T-cell (primary cell): ENCODE results near the gene RAF1. TPM values are rescaled to one million over a fixed set of nuclear protein-coding genes. Genes with fewer than 3 reads are reported as not detected.

ENCODE experiments used
- ATAC-seq, 4 experiments: fragments of 200-7000 bp in 3 of 4; fragments of 150-1000 bp in 1 of 4; cut with Tn5 transposase; replicated peaks in 1 of 4; 1 replicate in 3 of 4; 2 replicates in 1 of 4; pipeline ENCODE4 v1.10.0; 2021; ENCODE audit warnings: moderate library complexity in 3 of 4, mild to moderate bottlenecking in 2 of 4, moderate number of reproducible peaks in 1 of 4
- CTCF ChIA-PET, 2 donors: fragments of 300-600 bp; sonication (Branson Sonifier 250); formaldehyde crosslinking; loops; one replicate each; lab custom pipeline; 2022; ENCODE audit warnings: antibody characterized with exemption in 2 of 2; lab: Charles Lee
- POLR2A ChIA-PET, 2 donors: fragments of 300-600 bp; sonication (Branson Sonifier 250); formaldehyde crosslinking; loops; one replicate each; lab custom pipeline; 2022; ENCODE audit warnings: antibody characterized with exemption in 2 of 2; lab: Charles Lee
- DNase-seq, 35 experiments: peaks; one replicate each; pipeline versions ENCODE4 v3.0.0 to v3.0.0-alpha.2; 2013 to 2023
- H3K27ac ChIP-seq: one replicate; pipeline ENCODE4 v1.5.1; 2013; ENCODE audit warnings: low read length
- H3K27me3 ChIP-seq, 2 experiments: replicated peaks in 1 of 2; 1 replicate in 1 of 2; 2 replicates in 1 of 2; pipeline versions ENCODE4 v1.6.1 to v1.7.0; 2013; ENCODE audit warnings: low read length in 1 of 2, mixed read lengths in 1 of 2; ENCODE audit not compliant: control insufficient read depth in 2 of 2, insufficient read depth in 2 of 2; ENCODE audit errors: extremely low read depth in 1 of 2
- H3K36me3 ChIP-seq, 2 donors: 1 replicate in 1 of 2; 2 replicates in 1 of 2; pipeline versions ENCODE4 v1.6.1 to v1.7.0; 2013; ENCODE audit warnings: low read length in 1 of 2; ENCODE audit not compliant: control insufficient read depth in 2 of 2, insufficient read depth in 1 of 2; ENCODE audit errors: extremely low read depth in 1 of 2
- H3K4me1 ChIP-seq, 2 experiments: 1 replicate in 1 of 2; 2 replicates in 1 of 2; pipeline versions ENCODE4 v1.6.1 to v1.7.0; 2013; ENCODE audit warnings: low read length in 2 of 2, mixed read lengths in 1 of 2; ENCODE audit not compliant: insufficient read depth in 2 of 2, control insufficient read depth in 1 of 2; ENCODE audit errors: extremely low read depth in 1 of 2
- H3K4me3 ChIP-seq, 2 donors: 1 replicate in 1 of 2; 2 replicates in 1 of 2; pipeline versions ENCODE4 v1.5.1 to v1.7.0; 2013; ENCODE audit warnings: mild to moderate bottlenecking in 2 of 2, low read length in 1 of 2, moderate library complexity in 1 of 2; ENCODE audit not compliant: control insufficient read depth in 1 of 2; ENCODE audit errors: extremely low read depth in 1 of 2
- H3K9me3 ChIP-seq: 2 replicates; pipeline ENCODE4 v1.7.0; 2013
- H3K27ac Mint-ChIP-seq, 2 donors: one replicate each; pipeline ENCODE4 v1.8.0; 2020 to 2021; ENCODE audit warnings: mild to moderate bottlenecking in 2 of 2, mixed read lengths in 2 of 2
- H3K27me3 Mint-ChIP-seq, 2 donors: one replicate each; pipeline ENCODE4 v1.8.0; 2021 to 2022; ENCODE audit warnings: mixed read lengths in 2 of 2
- H3K36me3 Mint-ChIP-seq: one replicate; pipeline ENCODE4 v1.8.0; 2021; ENCODE audit warnings: mixed read lengths
- H3K4me1 Mint-ChIP-seq, 3 donors: one replicate each; pipeline ENCODE4 v1.8.0; 2020 to 2022; ENCODE audit warnings: mixed read lengths in 3 of 3, mild to moderate bottlenecking in 1 of 3
- H3K4me3 Mint-ChIP-seq, 3 donors: one replicate each; pipeline ENCODE4 v1.8.0; 2020 to 2022; ENCODE audit warnings: mild to moderate bottlenecking in 3 of 3, mixed read lengths in 3 of 3, moderate library complexity in 3 of 3
- H3K9me3 Mint-ChIP-seq, 3 donors: one replicate each; pipeline ENCODE4 v1.8.0; 2020 to 2022; ENCODE audit warnings: mixed read lengths in 3 of 3
- WGBS: methylation state at CpG from one replicate; pipeline ENCODE4 v1.1.5; 2013; ENCODE audit warnings: missing lambda C conversion rate; ENCODE audit not compliant: insufficient coverage; 5-methylcytosine and 5-hydroxymethylcytosine counted together
- total RNA-seq, 35 experiments: library from RNA in 6 of 35; stranded (reverse) in 6 of 35; fragments of 120-200 nt in 1 of 35; gene quantifications; one replicate each; pipeline versions ENCODE4 v1.2.1 to v1.2.4 and lab custom pipeline; 2013 to 2026

The RAF1 gene
- total RNA-seq = 100 to 1,000 TPM in 4 of 5 donors, 10 to 100 TPM in 1; 95.3 to 112 (median 105) TPM
- total RNA-seq (2013) = 102 TPM
- 190 to 270 (median 239) reads per million in 29 experiments for total RNA-seq (lab: John Stamatoyannopoulos, UW)

DNA sequence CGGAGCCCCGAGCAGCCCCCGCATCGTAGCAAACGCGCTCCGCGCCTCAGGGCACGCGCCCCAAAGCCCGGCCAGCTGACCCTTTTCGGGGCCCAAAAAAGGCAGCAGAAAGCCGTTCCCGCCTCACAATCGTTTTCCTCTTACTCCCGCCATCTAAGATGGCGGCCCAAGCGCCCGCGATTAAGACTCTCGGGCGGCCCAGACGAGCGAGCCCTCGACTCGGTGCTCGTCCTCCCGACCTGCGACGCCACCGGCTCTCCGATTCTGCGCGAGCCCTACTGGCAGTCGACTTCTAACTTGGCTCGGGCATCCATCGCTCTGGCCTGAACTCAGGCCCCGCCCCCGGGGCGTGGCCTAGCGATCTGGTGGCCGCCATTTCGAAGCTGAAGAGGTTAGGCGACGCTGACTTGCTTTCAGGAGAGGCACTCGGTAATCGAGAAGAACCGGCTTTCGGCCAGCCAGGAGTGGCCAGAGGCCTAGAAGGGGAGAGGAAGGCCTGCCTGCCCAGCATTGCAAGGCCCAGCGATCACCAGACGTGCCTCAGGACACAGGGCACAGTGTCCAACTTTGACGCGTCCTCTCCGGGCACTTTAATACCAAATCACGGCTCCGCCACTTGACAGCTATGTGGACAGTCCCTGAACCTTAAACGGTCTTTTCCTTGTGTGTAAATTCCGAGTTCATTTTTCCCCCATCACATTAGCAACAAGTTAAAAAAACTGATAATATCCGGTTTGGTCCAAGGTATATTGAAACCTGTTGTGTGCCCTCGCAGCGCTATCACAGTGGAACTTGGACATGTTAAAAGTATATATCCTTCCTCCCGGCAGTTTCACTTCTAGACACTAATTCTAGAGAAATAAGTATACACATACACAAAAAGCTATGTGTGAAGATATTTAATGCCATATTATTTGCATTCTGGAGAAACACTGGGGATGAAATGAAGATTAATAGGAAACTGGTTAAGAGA is at the start of gene RAF1:
Gene RAF1 (minus strand): TSS at position 182 of the 973 bp plus-strand sequence. CDS start 45,396 bp downstream, outside the sequence.
- no peaks in the 10 kb centered on the region for H3K9me3 Mint-ChIP-seq
- DNase-seq = peak; percentile 94 to 99 (median 98)
- Histone ChIP-seq H3K27me3 (no peaks in the 10 kb centered on the region), H3K36me3 (no peaks in the 10 kb centered on the region), H3K27ac (peak within 1 kb of the TSS; percentile 95), H3K4me1 (peaks cover 17 to 29% of the 10 kb centered on the region in 2 experiments), H3K4me3 (peak within 1 kb of the TSS; percentile 67 to 96), H3K9me3 (no peaks in the 10 kb centered on the region)
- peak; percentile 90 to 94 (median 92) for ATAC-seq
- 2% methylated on average over 53 of the region's 62 CpGs for WGBS
- ChIA-PET POLR2A (interaction anchor here (0.6 to 1.1 kb wide), 3 partner anchors 48 to 348 kb away, joined by 3 read pairs; no protein-coding TSS in a partner anchor), CTCF (interaction anchor here in 1 of 2 donors (0.6 to 1.0 kb wide), 4 partner anchors 53 to 180 kb away, joined by 3 to 4 read pairs (median 3); partner anchors contain the start of gene TSEN2)
- H3K27me3 Mint-ChIP-seq = no peaks in the 10 kb centered on the region
- peak within 1 kb of the TSS; percentile 98 to 100 for H3K27ac Mint-ChIP-seq
- H3K4me1 Mint-ChIP-seq = peaks cover 28 to 41% (median 38%) of the 10 kb centered on the region in 3 donors
- H3K4me3 Mint-ChIP-seq = peak within 1 kb of the TSS; percentile 93 to 99 (median 98)
- no peaks in the 10 kb centered on the region for H3K36me3 Mint-ChIP-seq

DNA sequence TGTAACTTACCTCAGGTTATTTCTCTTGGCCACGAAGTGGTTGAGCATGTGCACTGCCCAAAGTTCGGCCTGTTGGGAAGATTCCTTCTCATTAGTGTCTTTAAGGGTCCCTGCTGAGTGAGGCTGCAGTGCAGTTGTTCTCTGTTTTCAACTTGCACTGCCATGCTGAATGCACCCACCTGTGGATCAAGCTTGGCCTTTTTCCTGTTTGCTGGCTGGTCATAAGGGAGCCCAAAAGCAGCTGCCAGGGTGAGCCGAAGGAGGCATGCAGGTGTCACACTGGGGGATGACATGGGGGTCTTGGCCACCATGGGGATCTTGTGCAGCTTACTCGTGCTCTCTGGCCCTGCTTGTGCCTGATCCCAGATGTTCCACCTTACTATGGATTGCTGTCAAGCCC is 46.1 kb upstream of the RAF1 start:
- no peak overlapping the region for H3K27ac ChIP-seq
- H3K9me3 Mint-ChIP-seq = no peaks in the 10 kb centered on the region
- no peaks in the 10 kb centered on the region for H3K36me3 ChIP-seq
- H3K36me3 Mint-ChIP-seq = no peaks in the 10 kb centered on the region
- H3K4me3 ChIP-seq = no peak overlapping the region
- no peak overlapping the region for H3K4me3 Mint-ChIP-seq
- no peaks in the 10 kb centered on the region for H3K4me1 Mint-ChIP-seq
- H3K4me1 ChIP-seq = no peaks in the 10 kb centered on the region
- DNase-seq = no peak
- ChIA-PET CTCF (interaction anchor here in 1 of 2 donors (0.6 to 0.7 kb wide), 2 partner anchors 10 to 11 kb away, joined by 4 to 6 read pairs; no protein-coding TSS in a partner anchor), POLR2A (no interaction called here)
- H3K27me3 Mint-ChIP-seq = peaks cover 4 to 10% of the 10 kb centered on the region in 2 donors
- peaks cover 0 to 10% of the 10 kb centered on the region in 2 experiments for H3K27me3 ChIP-seq
- ATAC-seq = no peak
- H3K9me3 ChIP-seq = no peaks in the 10 kb centered on the region
- H3K27ac Mint-ChIP-seq = no peak overlapping the region
- WGBS = 56% methylated on average over 2 of the region's 4 CpGs

- Mint-ChIP-seq H3K4me3 (no peak overlapping the region), H3K4me1 (no peaks in the 10 kb centered on the region), H3K27ac (no peak overlapping the region), H3K27me3 (peaks cover 4 to 10% of the 10 kb centered on the region in 2 donors), H3K9me3 (no peaks in the 10 kb centered on the region), H3K36me3 (no peaks in the 10 kb centered on the region)
- Histone ChIP-seq H3K9me3 (no peaks in the 10 kb centered on the region), H3K4me3 (no peak overlapping the region), H3K27me3 (peaks cover 0 to 10% of the 10 kb centered on the region in 2 experiments), H3K4me1 (no peaks in the 10 kb centered on the region), H3K36me3 (no peaks in the 10 kb centered on the region), H3K27ac (no peak overlapping the region)
- no peak for ATAC-seq
- 58% methylated on average over 3 of the region's 3 CpGs for whole genome bisulfite sequencing
- ChIA-PET CTCF (interaction anchor here in 1 of 2 donors (0.6 to 0.7 kb wide), 2 partner anchors 11 kb away, joined by 4 to 6 read pairs; no protein-coding TSS in a partner anchor), POLR2A (interaction anchor here in 1 of 2 donors (0.7 kb wide), 1 partner anchor 131 kb away, joined by 3 read pairs; no protein-coding TSS in a partner anchor)
- DNase-seq = no peak
Measured at GRCh38 chr3:12709334-12709733, 45.4 kb upstream of the RAF1 start.

- 68% methylated on average over 4 of the region's 6 CpGs for WGBS
- no peak for ATAC-seq
- no peaks in the 10 kb centered on the region for H3K9me3 Mint-ChIP-seq
Measured at GRCh38 chr3:12708584-12709192, 44.8 kb upstream of the RAF1 start.

GRCh38 chr3:12707449-12707848 is 43.5 kb upstream of the RAF1 start:
- no peaks in the 10 kb centered on the region for H3K36me3 Mint-ChIP-seq
- Histone ChIP-seq H3K36me3 (no peaks in the 10 kb centered on the region), H3K9me3 (no peaks in the 10 kb centered on the region), H3K4me3 (no peak overlapping the region), H3K27ac (no peak overlapping the region), H3K4me1 (no peaks in the 10 kb centered on the region), H3K27me3 (peaks cover 0 to 10% of the 10 kb centered on the region in 2 experiments)
- H3K27me3 Mint-ChIP-seq = peaks cover 4 to 10% of the 10 kb centered on the region in 2 donors
- ATAC-seq (no peak), DNase-seq (no peak)
- H3K27ac Mint-ChIP-seq = no peak overlapping the region
- H3K4me1 Mint-ChIP-seq = peaks cover 0 to 2% (median 0%) of the 10 kb centered on the region in 3 donors
- WGBS = no CpG with 5 or more reads among the region's 2 CpGs
- no peak overlapping the region for H3K4me3 Mint-ChIP-seq
- ChIA-PET POLR2A (no interaction called here), CTCF (no interaction called here)
- H3K9me3 Mint-ChIP-seq = no peaks in the 10 kb centered on the region

More at GRCh38 chr3:12708584-12709192, 44.8 kb upstream of the RAF1 start:
- Mint-ChIP-seq H3K27ac (no peak overlapping the region), H3K4me3 (no peak overlapping the region), H3K27me3 (peaks cover 4 to 10% of the 10 kb centered on the region in 2 donors), H3K4me1 (peaks cover 0 to under 1% (median 0%) of the 10 kb centered on the region in 3 donors), H3K36me3 (no peaks in the 10 kb centered on the region)
- POLR2A ChIA-PET = no interaction called here
- no peak for DNase-seq
- Histone ChIP-seq H3K27me3 (peaks cover 0 to 10% of the 10 kb centered on the region in 2 experiments), H3K36me3 (no peaks in the 10 kb centered on the region), H3K4me1 (no peaks in the 10 kb centered on the region), H3K4me3 (no peak overlapping the region), H3K27ac (no peak overlapping the region), H3K9me3 (no peaks in the 10 kb centered on the region)
- CTCF ChIA-PET = no interaction called here
